Cerebellar nuclear complex (tissue), 1 donor: ENCODE results near the gene DCXR.
A peak's percentile ranks its signal among the peaks of the same experiment; 100 is the strongest.

Experiments used
- DNase-seq, 2 experiments: peaks; one replicate each; lab custom pipeline; 2025; lab: John Stamatoyannopoulos, UW

Gene DCXR

GRCh38 chr17:81998212-81998611 is 39.3 kb downstream of the DCXR start:
- no peak for DNase-seq

GRCh38 chr17:81996757-81997441 is 40.6 kb downstream of the DCXR start:
- no peak for DNase-seq

GRCh38 chr17:81996232-81996756 is 41.2 kb downstream of the DCXR start:
- no peak for DNase-seq

GRCh38 chr17:81995463-81996231 is 41.9 kb downstream of the DCXR start:
- no peak for DNase-seq

GRCh38 chr17:81994593-81995462 is 42.7 kb downstream of the DCXR start:
- DNase-seq = no peak

GRCh38 chr17:81993729-81994592 is 43.5 kb downstream of the DCXR start:
- DNase-seq = no peak

GRCh38 chr17:81992306-81993102 is 45.0 kb downstream of the DCXR start:
- no peak for DNase-seq

- DNase-seq = peak in 1 of 2 experiments; percentile 61
Measured at GRCh38 chr17:81991684-81992305, 45.7 kb downstream of the DCXR start.

GRCh38 chr17:81990836-81991683 is 46.4 kb downstream of the DCXR start:
- DNase-seq = no peak

- no peak for DNase-seq
Measured at GRCh38 chr17:81987161-81987770, 50.2 kb downstream of the DCXR start.

GRCh38 chr17:81986606-81987005 is 50.9 kb downstream of the DCXR start:
- DNase-seq = no peak
